ENCODE data around the gene MBD1.

DNA sequence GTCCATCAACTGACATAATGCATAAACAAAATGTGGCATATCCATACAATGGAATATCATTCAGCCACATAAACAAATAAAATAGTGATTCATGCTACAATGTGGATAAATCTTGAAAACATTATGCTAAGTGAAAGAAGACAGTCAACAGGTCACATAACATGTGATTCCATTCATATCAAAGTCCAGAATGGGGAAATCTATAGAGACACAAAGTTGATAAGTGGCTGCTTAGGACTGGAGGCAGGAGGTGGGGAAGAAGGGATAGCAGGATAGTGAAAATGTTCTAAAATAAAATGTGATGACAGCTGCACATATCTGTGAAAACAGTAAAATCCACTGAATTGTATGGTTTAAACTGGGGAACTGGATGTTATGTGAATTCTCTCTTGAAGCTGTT is 33.8 kb downstream of the MBD1 start:
- no peak for TF ChIP-seq POLR2AphosphoS5 (IDR thresholded peaks at IDR 0.05)
- TF ChIP-seq, protein P1, sequence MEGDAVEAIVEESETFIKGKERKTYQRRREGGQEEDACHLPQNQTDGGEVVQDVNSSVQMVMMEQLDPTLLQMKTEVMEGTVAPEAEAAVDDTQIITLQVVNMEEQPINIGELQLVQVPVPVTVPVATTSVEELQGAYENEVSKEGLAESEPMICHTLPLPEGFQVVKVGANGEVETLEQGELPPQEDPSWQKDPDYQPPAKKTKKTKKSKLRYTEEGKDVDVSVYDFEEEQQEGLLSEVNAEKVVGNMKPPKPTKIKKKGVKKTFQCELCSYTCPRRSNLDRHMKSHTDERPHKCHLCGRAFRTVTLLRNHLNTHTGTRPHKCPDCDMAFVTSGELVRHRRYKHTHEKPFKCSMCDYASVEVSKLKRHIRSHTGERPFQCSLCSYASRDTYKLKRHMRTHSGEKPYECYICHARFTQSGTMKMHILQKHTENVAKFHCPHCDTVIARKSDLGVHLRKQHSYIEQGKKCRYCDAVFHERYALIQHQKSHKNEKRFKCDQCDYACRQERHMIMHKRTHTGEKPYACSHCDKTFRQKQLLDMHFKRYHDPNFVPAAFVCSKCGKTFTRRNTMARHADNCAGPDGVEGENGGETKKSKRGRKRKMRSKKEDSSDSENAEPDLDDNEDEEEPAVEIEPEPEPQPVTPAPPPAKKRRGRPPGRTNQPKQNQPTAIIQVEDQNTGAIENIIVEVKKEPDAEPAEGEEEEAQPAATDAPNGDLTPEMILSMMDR (IDR thresholded peaks at IDR 0.05), result no peak
